DMS79 (cell line): ENCODE data around the gene GP1BA.

Source experiments
- DNase-seq: peaks from one replicate; lab custom pipeline; 2025; lab: John Stamatoyannopoulos, UW

GP1BA gene

GRCh38 chr17:4950746-4951204 lies 18.7 kb downstream of the GP1BA start, which contains the start of gene ENO3:
ENO3 (plus strand) TSS chr17:4951119; CDS start chr17:4951830, 711 bp downstream.
- DNase-seq: no peak

GRCh38 chr17:4951486-4951885 lies 19.4 kb downstream of the GP1BA start:
- DNase-seq: no peak

DNA sequence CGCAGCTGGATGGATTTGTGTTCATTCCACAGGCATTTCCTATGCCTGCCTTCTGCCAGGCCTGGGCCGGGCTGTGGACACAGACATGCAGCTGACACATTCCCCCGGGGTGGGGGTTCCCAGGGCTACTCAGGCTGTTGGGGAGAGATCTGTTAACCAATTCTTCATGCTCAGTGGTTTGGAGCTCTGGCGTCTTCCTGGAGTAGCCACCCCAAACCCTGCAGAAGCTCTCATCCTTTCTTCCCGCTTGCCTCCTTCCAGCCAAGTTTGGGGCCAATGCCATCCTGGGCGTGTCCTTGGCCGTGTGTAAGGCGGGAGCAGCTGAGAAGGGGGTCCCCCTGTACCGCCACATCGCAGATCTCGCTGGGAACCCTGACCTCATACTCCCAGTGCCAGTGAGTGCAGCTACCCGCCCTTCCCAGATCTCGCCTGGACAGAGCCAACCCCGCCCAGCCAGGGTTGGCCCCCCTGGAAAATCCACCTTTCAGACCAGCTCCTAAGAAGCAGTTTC lies 21.4 kb downstream of the GP1BA start:
- no peak for DNase-seq

- DNase-seq: no peak
Observed at GRCh38 chr17:4955091-4955490, 23.0 kb downstream of the GP1BA start.

DNA sequence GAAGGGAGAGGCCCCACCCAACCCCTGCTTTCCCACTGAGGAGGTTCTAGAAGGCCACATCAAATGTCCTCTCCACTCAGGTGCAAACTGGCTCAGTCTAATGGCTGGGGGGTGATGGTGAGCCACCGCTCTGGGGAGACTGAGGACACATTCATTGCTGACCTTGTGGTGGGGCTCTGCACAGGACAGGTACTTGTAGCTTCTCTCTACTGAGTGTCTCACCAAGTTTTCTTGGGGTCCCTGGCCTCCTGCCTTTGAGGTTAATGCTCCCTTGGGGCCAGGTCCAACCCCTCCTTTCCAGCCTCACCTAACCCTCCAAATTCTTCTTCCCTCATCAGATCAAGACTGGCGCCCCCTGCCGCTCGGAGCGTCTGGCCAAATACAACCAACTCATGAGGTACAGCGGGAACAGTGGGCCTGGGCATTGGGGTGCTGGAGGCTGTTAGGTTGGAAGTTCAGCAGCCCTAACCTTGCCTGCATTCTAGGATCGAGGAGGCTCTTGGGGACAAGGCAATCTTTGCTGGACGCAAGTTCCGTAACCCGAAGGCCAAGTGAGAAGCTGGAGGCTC lies 24.5 kb downstream of the GP1BA start:
- no peak for DNase-seq

DNA sequence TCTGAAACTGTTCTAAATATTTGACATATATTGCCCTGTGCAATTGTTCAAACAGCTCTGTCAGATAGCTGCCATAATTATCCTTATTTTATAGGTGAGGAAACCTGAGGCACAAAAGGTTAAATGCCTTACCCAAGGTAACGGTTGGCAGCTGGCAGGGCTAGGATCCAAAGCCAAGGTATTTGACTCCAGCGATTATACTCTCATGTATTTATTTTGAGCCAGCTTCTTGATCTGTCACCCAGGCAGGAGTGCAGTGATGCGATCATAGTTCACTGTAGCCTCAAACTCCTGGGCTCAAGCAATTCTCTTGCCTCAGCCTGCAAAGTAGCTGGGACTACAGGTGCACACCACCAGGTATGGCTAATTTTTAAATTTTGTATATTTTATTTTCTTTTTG lies 26.0 kb downstream of the GP1BA start:
- DNase-seq: no peak

DNA sequence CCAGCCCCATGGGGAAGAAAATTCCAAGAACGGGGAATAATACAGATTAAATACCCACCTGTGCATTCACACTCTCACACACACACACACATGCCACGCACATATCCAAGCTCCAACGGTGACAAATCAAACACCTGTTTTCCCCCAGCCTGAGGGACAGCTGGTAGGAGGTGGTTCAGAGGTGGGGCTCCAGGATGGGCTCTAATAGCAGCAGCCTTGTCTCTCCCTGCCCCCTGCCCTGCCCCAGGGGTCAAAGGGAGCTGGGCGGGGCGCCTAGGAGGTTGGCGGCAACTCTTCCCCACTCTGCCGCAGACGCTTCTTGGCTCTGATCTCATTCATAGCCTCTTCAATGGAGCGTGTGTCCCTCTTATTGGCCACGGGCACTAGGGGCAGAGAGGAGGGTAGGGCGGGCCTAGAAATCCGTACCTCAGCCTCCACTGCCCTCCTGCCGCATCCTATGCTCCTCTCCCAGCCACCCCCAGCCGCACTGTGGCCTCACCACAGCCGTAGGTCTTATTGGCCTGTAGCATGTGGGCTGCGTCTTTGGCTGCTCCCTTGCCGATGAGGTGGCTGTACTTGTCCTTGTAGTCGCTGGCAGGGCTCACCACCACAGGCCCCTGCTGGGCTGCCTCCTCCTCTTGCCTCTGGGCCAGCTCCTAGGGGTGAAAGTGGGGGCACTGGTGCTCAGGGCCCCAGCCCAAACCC lies 27.3 kb downstream of the GP1BA start:
- no peak for DNase-seq

DNA sequence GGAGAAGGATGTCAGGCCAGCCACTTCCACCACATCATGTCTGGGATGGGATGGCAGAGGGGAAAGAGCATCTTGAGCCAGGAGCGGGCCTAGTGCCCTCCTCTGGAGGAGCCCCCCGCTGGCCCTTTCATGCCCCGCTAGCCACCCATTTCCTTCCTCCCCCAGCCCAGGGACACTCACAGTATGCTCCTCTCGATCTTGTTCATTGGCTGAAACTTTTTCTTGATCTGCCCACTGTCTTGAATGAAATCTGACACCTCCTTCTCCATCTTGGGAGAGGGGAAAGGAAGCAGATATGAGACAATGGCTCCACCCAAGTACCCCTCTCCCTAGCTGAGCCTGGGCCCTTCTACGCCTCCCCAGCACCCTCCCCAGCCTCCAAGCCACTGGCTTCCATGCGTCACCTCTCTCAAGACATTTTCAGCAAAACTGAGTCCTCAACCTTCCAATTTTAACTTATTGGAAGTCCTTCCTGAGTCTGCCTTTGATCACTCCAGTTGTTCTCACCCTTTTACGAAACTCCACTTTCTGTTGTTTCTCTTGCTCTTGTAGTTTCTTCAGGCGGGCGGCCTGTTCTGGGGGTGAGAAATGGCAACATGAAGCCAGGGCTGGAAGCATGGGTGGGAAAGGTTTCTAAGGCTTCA lies 28.3 kb downstream of the GP1BA start:
- no peak for DNase-seq

GRCh38 chr17:4965311-4965986 lies 33.4 kb downstream of the GP1BA start:
- no peak for DNase-seq

GRCh38 chr17:4966844-4967538 lies 34.9 kb downstream of the GP1BA start:
- DNase-seq: peak; percentile 99

- DNase-seq: peak; percentile 90
Observed at GRCh38 chr17:4967539-4968485, 35.7 kb downstream of the GP1BA start, which contains the start of gene SPAG7. SPAG7 (minus strand) TSS chr17:4967817; CDS start chr17:4967804, 13 bp downstream.

GRCh38 chr17:4968486-4969046 lies 36.5 kb downstream of the GP1BA start:
- DNase-seq: peak; percentile 12

- peak; percentile 25 for DNase-seq
Observed at GRCh38 chr17:4969047-4969550, 37.0 kb downstream of the GP1BA start.

- no peak for DNase-seq
Observed at GRCh38 chr17:4969551-4970173, 37.6 kb downstream of the GP1BA start.

- no peak for DNase-seq
Observed at GRCh38 chr17:4970273-4970672, 38.2 kb downstream of the GP1BA start.

DNA sequence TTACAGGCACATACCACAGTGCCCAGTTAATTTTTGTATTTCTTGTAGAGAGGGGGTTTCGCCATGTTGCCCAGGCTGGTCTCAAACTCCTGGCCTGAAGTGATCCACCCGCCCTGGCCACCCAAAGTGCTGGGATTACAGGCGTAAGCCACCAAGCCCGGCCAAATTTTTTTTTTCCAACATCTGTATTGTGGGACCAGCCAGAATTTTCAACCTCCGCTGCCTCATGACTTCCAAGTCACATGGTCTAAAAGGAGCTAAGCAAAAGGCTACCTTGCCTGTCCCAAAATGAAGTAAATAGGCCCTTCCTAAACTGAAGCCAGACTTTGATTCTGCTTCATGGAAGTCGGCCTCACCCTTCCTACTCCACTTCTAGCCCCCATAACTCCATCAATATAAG lies 39.7 kb downstream of the GP1BA start:
- no peak for DNase-seq

GRCh38 chr17:4972322-4972721 lies 40.2 kb downstream of the GP1BA start:
- no peak for DNase-seq

DNA sequence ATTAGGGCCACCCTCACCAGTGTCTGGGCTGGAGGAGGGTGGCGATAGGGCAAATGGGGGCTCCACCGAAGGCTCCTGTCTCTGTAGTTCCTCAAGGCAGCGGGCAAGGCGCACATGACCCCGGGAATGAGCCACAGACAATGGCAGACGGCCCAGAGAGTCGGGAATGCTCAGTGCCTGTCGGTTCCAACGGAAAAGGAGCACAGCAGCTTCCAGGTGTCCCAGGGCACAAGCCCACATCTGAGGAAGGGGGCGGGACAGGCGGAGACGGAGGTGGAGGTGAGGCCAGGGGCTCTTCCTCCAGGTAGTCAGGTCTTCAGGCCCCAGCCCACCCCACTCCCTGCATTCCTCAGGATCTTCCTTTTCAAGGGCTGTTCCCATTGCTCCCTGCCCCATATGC lies 40.7 kb downstream of the GP1BA start:
- no peak for DNase-seq

- DNase-seq: no peak
Observed at GRCh38 chr17:4973256-4974114, 41.4 kb downstream of the GP1BA start.
